Frontal cortex (tissue), 4 donors: ENCODE data around the gene KIF19. TPM values are rescaled to one million over a fixed set of nuclear protein-coding genes. Genes with fewer than 3 reads are reported as not detected.
"Not testable (repeated sequence)": the region's sequence is repeated elsewhere in the genome, so short reads cannot be mapped to it uniquely, and the experiment has no call there.

Experiments
- DNase-seq, 2 donors: peaks; one replicate each; pipeline ENCODE4 v3.0.0; 2012; ENCODE audit warnings: low spot score in 2 of 2
- FAIRE-seq: peaks from 2 replicates; lab custom pipeline; 2012; peaks lifted over from hg19 to GRCh38; lab: Jason Lieb, UNC
- total RNA-seq: library from RNA; depleted of rRNA; stranded (reverse); fragments of >200 nt; gene quantifications from one replicate; pipeline ENCODE4 v1.2.3, GENCODE V29; 2014
- donor health status: control.
- donor health status: control.
- donor health status: control.

The KIF19 gene
- total RNA-seq, 1 donor from 2014 or later = not detected

GRCh38 chr17:74404789-74405188 lies 78.8 kb downstream of the KIF19 start:
- FAIRE-seq (no peak), DNase-seq (no peak)

- FAIRE-seq = not testable (repeated sequence)
These were observed 79.3 kb downstream of the KIF19 start for GRCh38 chr17:74405311-74405710.

More at GRCh38 chr17:74405311-74405710, 79.3 kb downstream of the KIF19 start:
- DNase-seq = not testable (repeated sequence)

Other genes starting within 250 kb of the KIF19 start
- gene RPL38, start 122.5 kb upstream of the KIF19 start, total RNA-seq = 2,904 TPM
- gene TTYH2, start 112.7 kb upstream of the KIF19 start, total RNA-seq = 14.7 TPM
- not detected for gene DNAI2, start 52.0 kb upstream of the KIF19 start, total RNA-seq
- 5.3 TPM for gene BTBD17, start 35.6 kb downstream of the KIF19 start, total RNA-seq
- gene GPR142, start 41.3 kb downstream of the KIF19 start, total RNA-seq = not detected
- 5.3 TPM for gene GPRC5C, start 105.9 kb downstream of the KIF19 start, total RNA-seq
- 2.4 TPM for gene CD300A, start 140.4 kb downstream of the KIF19 start, total RNA-seq
- gene CD300LB, start 205.2 kb downstream of the KIF19 start, total RNA-seq = not detected
- not detected for gene CD300C, start 219.9 kb downstream of the KIF19 start, total RNA-seq
- gene CD300H, start 241.3 kb downstream of the KIF19 start, total RNA-seq = not detected